Stomach (tissue), 4 donors: Measurements from ENCODE around the gene CLEC18C.
"Not testable (repeated sequence)": the region's sequence is repeated elsewhere in the genome, so short reads cannot be mapped to it uniquely, and the experiment has no call there.

ENCODE experiments used
- POLR2A ChIP-seq, 4 donors: fragments of 450-650 bp; IDR thresholded peaks; one replicate each; pipeline ENCODE4 v1.6.1; 2016; ENCODE audit warnings: antibody characterized with exemption in 4 of 4, control low read depth in 2 of 4, mild to moderate bottlenecking in 1 of 4, moderate library complexity in 1 of 4
- POLR2AphosphoS5 ChIP-seq, 3 donors: sonication (generic); formaldehyde crosslinking; IDR thresholded peaks; one replicate each; pipeline ENCODE4 v1.6.1; 2016; ENCODE audit warnings: antibody characterized with exemption in 3 of 3
- TF ChIP-seq, protein P1 (sequence below), 7 experiments: fragments of 450-650 bp in 4 of 7; fragments of 200-600 bp in 3 of 7; sonication (generic) in 3 of 7; IDR thresholded peaks; one replicate each; pipeline ENCODE4 v1.5.1; 2016 to 2019; ENCODE audit warnings: antibody characterized with exemption in 7 of 7, control low read depth in 2 of 7, mild to moderate bottlenecking in 1 of 7

DNA sequence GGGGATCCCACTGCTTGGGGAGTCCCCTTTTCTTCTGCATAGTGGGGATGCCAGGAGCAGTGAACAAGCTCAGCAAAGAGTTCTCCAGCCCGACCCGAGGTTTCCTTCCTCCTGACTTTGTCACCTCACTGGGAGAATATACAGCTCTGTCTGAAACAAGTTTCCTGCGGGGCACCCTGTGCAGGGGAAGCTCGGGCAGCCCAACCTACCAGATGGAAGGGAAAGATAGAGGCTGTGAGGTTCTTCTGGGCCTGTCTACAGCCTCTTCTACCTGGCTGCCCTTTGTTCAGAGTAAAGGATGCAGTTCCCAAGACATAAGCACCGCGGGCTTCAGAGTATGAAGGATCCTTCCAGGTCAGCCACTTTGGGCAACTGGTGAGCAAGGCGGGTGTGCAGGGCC is 24.0 kb downstream of the CLEC18C start:
- TF ChIP-seq, protein P1, sequence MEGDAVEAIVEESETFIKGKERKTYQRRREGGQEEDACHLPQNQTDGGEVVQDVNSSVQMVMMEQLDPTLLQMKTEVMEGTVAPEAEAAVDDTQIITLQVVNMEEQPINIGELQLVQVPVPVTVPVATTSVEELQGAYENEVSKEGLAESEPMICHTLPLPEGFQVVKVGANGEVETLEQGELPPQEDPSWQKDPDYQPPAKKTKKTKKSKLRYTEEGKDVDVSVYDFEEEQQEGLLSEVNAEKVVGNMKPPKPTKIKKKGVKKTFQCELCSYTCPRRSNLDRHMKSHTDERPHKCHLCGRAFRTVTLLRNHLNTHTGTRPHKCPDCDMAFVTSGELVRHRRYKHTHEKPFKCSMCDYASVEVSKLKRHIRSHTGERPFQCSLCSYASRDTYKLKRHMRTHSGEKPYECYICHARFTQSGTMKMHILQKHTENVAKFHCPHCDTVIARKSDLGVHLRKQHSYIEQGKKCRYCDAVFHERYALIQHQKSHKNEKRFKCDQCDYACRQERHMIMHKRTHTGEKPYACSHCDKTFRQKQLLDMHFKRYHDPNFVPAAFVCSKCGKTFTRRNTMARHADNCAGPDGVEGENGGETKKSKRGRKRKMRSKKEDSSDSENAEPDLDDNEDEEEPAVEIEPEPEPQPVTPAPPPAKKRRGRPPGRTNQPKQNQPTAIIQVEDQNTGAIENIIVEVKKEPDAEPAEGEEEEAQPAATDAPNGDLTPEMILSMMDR (IDR thresholded peaks at IDR 0.05), result not testable (repeated sequence)
- TF ChIP-seq POLR2A, POLR2AphosphoS5 (IDR thresholded peaks at IDR 0.05): not testable (repeated sequence)
